Activated CD8-positive, alpha-beta memory T cell treated with anti-CD3 and anti-CD28 coated beads, Interleukin-2, amount 10 ng/mL, durations not matched to agents 7 days and 5 days (primary cell): Measurements from ENCODE around the gene RASA3. TPM values are rescaled to one million over a fixed set of nuclear protein-coding genes. Genes with fewer than 3 reads are reported as not detected.
"Not testable (repeated sequence)": the region's sequence is repeated elsewhere in the genome, so short reads cannot be mapped to it uniquely, and the experiment has no call there.

Source experiments
- ATAC-seq: fragments of 150-1000 bp; cut with Tn5 transposase; one replicate; pipeline ENCODE4 v1.10.0; 2021; ENCODE audit warnings: moderate library complexity
- CTCF ChIA-PET: fragments of 350-600 bp; sonication (Branson Sonifier 250); formaldehyde crosslinking; loops from one replicate; lab custom pipeline; 2021; ENCODE audit warnings: antibody characterized with exemption; lab: Charles Lee
- DNase-seq: peaks from one replicate; pipeline ENCODE4 v3.0.0-alpha.2; 2020
- H3K27ac Mint-ChIP-seq: one replicate; pipeline ENCODE4 v1.8.0; 2021; ENCODE audit warnings: mild to moderate bottlenecking, mixed read lengths
- H3K27me3 Mint-ChIP-seq: one replicate; pipeline ENCODE4 v1.8.0; 2021; ENCODE audit warnings: mixed read lengths
- H3K36me3 Mint-ChIP-seq: one replicate; pipeline ENCODE4 v1.8.0; 2021; ENCODE audit warnings: mild to moderate bottlenecking, mixed read lengths
- H3K4me1 Mint-ChIP-seq: one replicate; pipeline ENCODE4 v1.8.0; 2021; ENCODE audit warnings: mixed read lengths
- H3K4me3 Mint-ChIP-seq: one replicate; pipeline ENCODE4 v1.8.0; 2021; ENCODE audit warnings: mild to moderate bottlenecking, moderate library complexity, mixed read lengths
- H3K9me3 Mint-ChIP-seq: one replicate; pipeline ENCODE4 v1.8.0; 2022; ENCODE audit warnings: low read depth, mixed read lengths
- total RNA-seq, 2 experiments: library from RNA; stranded (reverse); gene quantifications; one replicate each; pipeline ENCODE4 v1.2.3, GENCODE V29; 2021

The RASA3 gene
- total RNA-seq, 2 experiments from 2014 or later, result 16.3 to 49.2 TPM

- ATAC-seq, CTCF ChIA-PET, H3K36me3 Mint-ChIP-seq, DNase-seq, H3K4me3 Mint-ChIP-seq, H3K27ac Mint-ChIP-seq, H3K9me3 Mint-ChIP-seq: not testable (repeated sequence)
- peaks cover 45% of the 10 kb centered on the region for H3K4me1 Mint-ChIP-seq
- peaks cover 24% of the 10 kb centered on the region for H3K27me3 Mint-ChIP-seq
Measured at GRCh38 chr13:114133126-114133525, 703 bp upstream of the RASA3 start.

GRCh38 chr13:114131583-114132418 is 622 bp downstream of the RASA3 start:
- Mint-ChIP-seq H3K27me3 (peaks cover 22% of the 10 kb centered on the region), H3K4me3 (peak overlapping the region; percentile 90), H3K27ac (peak overlapping the region; percentile 84), H3K9me3 (no peaks in the 10 kb centered on the region), H3K4me1 (peaks cover 58% of the 10 kb centered on the region), H3K36me3 (peaks cover 11% of the 10 kb centered on the region)
- CTCF ChIA-PET, result interaction anchor here (1.0 to 3.0 kb wide), 7 partner anchors 9 to 95 kb away, joined by 3 to 10 read pairs (median 9); no protein-coding TSS in a partner anchor
- DNase-seq (no peak), ATAC-seq (peak; percentile 3)

DNA sequence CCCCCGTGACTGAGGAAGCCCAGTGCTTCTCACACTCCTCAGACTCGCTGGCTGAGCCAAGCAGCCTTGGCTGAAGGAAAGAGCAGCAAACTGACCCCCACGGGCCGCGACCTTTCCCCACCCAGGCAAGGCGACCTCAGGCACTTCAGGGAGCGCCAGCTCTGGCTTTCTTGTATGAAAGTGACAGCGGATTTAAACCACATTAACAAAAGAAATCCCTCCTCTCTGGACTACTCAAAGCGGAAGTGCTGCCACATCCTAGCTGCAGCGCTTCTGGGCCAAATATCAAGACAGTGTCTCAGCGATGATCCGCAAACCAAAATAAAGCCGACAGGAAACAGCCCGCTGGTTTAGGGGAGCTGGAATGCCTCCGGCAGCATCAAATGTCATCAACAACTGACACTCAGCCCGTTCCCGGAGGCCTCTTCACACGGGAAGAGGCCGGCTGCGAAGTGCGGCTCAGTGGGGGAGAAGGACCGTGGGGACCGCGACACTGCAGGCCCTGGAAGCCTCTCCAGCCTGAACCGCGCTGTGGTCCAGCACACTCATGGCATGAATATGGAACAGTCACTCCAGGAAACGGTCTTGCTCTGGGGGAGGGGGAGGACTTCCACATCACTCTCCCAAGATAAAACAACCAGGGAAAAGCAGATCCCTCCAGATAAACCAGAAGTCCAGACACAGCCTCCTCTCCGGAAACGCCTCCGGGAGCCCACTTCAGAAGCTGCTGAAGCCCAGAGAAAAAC is 1.4 kb downstream of the RASA3 start:
- H3K36me3 Mint-ChIP-seq, result peaks cover 15% of the 10 kb centered on the region
- CTCF ChIA-PET, result interaction anchor here (1.0 to 3.0 kb wide), 7 partner anchors 10 to 96 kb away, joined by 3 to 10 read pairs (median 9); no protein-coding TSS in a partner anchor
- DNase-seq (peak; percentile 88), ATAC-seq (peak; percentile 43)
- peak overlapping the region; percentile 84 for H3K27ac Mint-ChIP-seq
- H3K27me3 Mint-ChIP-seq, result peaks cover 16% of the 10 kb centered on the region
- H3K9me3 Mint-ChIP-seq, result no peaks in the 10 kb centered on the region
- peaks cover 65% of the 10 kb centered on the region for H3K4me1 Mint-ChIP-seq
- peak overlapping the region; percentile 90 for H3K4me3 Mint-ChIP-seq

DNA sequence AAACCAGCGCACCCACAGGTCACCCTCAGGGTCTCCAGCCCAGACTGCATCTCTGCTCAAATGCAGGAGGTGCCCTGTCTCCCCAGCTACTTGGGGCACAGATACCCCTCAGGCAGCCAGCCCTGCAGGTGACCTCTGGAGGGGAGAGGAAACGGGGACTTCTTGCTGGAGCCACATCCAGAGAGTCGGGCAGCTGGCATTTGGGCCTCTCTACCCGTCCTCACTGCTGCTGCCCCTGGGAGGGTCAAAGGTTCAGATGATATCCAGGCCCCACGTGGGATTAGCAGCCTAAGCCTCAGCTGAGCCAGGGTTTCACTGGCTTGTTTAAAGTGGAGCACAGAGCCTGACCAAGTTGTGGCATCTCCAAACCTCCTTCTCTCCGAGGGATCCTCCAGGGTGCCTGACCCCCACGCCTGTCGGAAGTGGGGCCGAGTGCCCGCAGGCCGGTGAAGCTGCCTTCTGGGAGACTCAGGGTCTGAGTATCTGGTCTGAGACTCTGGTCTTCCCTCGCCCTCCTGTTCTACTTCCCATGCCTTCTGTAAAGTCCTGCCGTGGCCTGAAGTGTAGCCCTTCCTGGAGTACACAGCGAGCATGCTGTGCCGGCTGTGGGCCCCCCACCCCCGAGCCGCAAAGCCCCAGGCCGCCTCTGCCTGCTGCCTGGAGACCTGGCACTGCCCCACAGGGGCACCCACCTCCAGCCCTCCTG is 2.1 kb downstream of the RASA3 start:
- no peak for ATAC-seq
- Mint-ChIP-seq H3K9me3 (peaks cover under 1% of the 10 kb centered on the region), H3K4me3 (peak overlapping the region; percentile 90), H3K27ac (peak overlapping the region; percentile 84), H3K27me3 (peaks cover 12% of the 10 kb centered on the region), H3K4me1 (peaks cover 70% of the 10 kb centered on the region), H3K36me3 (peaks cover 19% of the 10 kb centered on the region)
- DNase-seq, result no peak
- CTCF ChIA-PET, result interaction anchor here (0.9 to 3.0 kb wide), 9 partner anchors 10 to 96 kb away, joined by 3 to 10 read pairs (median 7); no protein-coding TSS in a partner anchor

- H3K9me3 Mint-ChIP-seq, result peaks cover 2% of the 10 kb centered on the region
- peak; percentile 3 for ATAC-seq
- peaks cover 74% of the 10 kb centered on the region for H3K4me1 Mint-ChIP-seq
- H3K36me3 Mint-ChIP-seq, result peaks cover 25% of the 10 kb centered on the region
- peaks cover 6% of the 10 kb centered on the region for H3K27me3 Mint-ChIP-seq
- no peak for DNase-seq
- peak overlapping the region; percentile 84 for H3K27ac Mint-ChIP-seq
- peak overlapping the region; percentile 90 for H3K4me3 Mint-ChIP-seq
- CTCF ChIA-PET, result interaction anchor here (0.9 to 3.0 kb wide), 4 partner anchors 19 to 97 kb away, joined by 3 to 9 read pairs (median 8); no protein-coding TSS in a partner anchor
Measured at GRCh38 chr13:114129649-114130062, 2.8 kb downstream of the RASA3 start.

DNA sequence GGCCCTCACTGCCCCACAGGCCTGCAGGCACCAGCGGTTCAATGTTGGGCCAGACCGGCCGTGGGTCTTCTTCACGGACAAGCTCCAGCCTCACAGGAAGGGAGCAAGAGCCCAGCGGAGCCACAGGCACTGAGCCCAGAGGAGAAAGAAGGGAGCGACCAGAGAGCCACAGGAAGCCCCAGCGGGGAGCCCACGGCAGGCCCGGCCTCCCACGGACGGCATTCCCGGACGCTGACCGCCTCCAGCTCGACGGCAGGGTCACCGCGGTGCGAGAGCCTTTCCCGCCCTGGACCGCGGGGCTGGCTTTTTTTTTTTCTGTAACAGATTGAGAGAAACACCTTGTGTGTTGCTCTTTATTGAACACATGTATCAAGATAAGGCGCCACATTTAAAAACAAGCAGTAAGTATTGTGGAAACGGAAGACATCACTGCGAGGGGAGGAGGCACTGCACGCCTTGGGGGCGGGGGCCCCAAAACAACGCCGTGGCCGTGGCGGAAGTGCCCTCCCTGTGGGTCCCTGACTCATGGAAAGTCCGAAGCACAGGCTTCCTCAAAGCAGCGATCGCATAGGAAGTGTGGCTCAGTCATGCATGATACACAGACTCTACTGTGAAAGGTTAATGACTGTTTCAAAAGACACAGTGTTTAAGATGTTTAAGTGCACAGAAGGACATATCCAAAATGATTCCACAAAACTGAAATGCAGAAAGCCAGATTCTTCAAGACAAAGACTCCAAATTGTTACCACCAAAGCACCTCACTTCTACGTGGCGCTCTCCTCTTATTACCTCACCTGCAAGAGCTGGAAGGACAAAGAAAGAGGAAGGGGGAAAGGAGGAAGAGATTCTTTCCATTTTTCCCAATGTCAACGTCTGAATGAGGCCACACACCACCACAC is 3.5 kb downstream of the RASA3 start:
- Mint-ChIP-seq H3K27ac (peak overlapping the region; percentile 84), H3K9me3 (peaks cover 2% of the 10 kb centered on the region), H3K4me1 (peaks cover 71% of the 10 kb centered on the region), H3K36me3 (peaks cover 27% of the 10 kb centered on the region), H3K4me3 (peak overlapping the region; percentile 90), H3K27me3 (peaks cover 2% of the 10 kb centered on the region)
- CTCF ChIA-PET, result interaction anchor here (0.6 to 2.7 kb wide), 4 partner anchors 17 to 98 kb away, joined by 3 to 9 read pairs (median 6); no protein-coding TSS in a partner anchor
- ATAC-seq (peak; percentile 66), DNase-seq (peak; percentile 93)

DNA sequence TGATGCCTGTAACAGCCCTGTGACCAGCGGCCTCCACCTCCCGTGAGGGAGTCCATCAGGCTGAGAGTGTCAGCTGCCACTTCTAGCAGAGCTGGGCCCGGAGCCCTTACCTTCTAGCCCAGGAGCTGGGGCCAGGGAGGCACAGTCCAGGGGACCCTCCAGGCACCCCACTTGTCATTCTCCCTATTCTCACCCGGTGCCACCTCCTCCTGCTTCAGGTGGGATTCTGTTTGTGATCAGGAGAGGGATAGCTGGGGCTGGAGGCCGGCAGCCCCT is 4.1 kb downstream of the RASA3 start:
- Mint-ChIP-seq H3K9me3 (peaks cover 2% of the 10 kb centered on the region), H3K27ac (peak overlapping the region; percentile 58), H3K27me3 (no peaks in the 10 kb centered on the region), H3K4me1 (peaks cover 70% of the 10 kb centered on the region), H3K36me3 (peaks cover 27% of the 10 kb centered on the region), H3K4me3 (peak overlapping the region; percentile 90)
- CTCF ChIA-PET, result interaction anchor here (0.6 kb wide), 1 partner anchor 17 kb away, joined by 4 read pairs; no protein-coding TSS in a partner anchor
- ATAC-seq (no peak), DNase-seq (no peak)

GRCh38 chr13:114127473-114128347 is 4.7 kb downstream of the RASA3 start:
- Mint-ChIP-seq H3K36me3 (peaks cover 30% of the 10 kb centered on the region), H3K4me3 (no peak overlapping the region), H3K9me3 (peaks cover 2% of the 10 kb centered on the region), H3K27me3 (no peaks in the 10 kb centered on the region), H3K4me1 (peaks cover 71% of the 10 kb centered on the region), H3K27ac (no peak overlapping the region)
- no peak for DNase-seq
- CTCF ChIA-PET, result interaction anchor here (0.6 to 1.4 kb wide), 2 partner anchors 13 to 16 kb away, joined by 3 to 4 read pairs; no protein-coding TSS in a partner anchor
- no peak for ATAC-seq

DNA sequence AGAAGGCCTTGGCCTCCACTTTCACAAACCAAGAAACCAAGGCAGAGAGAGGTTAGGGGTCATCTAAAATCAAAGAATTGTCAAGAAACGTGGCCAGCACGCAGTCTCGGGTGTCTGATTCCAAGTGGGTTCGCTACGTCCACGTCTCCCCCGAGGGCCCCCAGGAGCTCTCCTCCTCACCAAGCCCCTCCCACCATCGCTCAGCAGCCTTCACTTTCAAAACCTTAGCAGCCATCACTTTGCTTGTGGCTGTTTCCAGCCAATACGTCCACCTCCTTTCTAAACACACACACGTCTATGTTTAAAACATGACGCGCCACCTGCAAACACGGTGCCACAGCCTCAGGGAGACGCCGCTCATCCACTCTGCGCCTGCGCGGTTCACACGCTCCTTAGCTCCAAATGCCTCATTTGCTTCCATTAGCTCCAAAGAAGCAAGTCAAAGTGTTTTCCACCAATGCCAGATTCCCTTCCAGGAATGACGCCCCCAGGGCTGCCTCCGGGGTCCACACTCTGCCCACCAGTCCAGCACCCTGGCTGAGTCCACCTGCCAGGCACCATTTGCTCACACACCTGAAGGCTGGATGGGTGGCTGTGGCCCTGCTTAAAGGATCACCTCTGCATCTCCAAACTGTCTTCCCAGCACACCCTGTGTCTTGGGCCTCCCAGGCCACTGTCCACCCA is 5.5 kb downstream of the RASA3 start:
- CTCF ChIA-PET, result interaction anchor here (1.4 kb wide), 1 partner anchor 12 kb away, joined by 3 read pairs; no protein-coding TSS in a partner anchor
- peaks cover 30% of the 10 kb centered on the region for H3K36me3 Mint-ChIP-seq
- H3K4me3 Mint-ChIP-seq, result no peak overlapping the region
- peaks cover 70% of the 10 kb centered on the region for H3K4me1 Mint-ChIP-seq
- DNase-seq (no peak), ATAC-seq (no peak)
- H3K27ac Mint-ChIP-seq, result no peak overlapping the region
- H3K27me3 Mint-ChIP-seq, result no peaks in the 10 kb centered on the region
- H3K9me3 Mint-ChIP-seq, result peaks cover 2% of the 10 kb centered on the region

DNA sequence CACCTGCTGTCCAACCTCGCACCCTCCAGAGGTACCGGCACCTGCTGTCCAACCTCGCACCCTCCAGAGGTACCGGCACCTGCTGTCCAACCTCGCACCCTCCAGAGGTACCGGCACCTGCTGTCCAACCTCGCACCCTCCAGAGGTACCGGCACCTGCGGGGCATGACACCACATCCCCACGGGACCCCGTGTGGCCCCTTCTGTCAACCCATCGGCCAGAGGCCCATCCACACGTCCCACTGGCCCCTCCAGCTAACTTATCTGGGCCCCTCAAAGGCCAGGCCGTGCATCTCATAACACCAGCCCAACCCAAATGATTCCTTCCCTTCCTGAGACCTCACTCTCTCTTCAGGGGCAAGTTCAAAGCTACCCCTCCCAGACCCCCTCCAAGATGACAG is 6.3 kb downstream of the RASA3 start:
- CTCF ChIA-PET, result interaction anchor here (1.4 kb wide), 1 partner anchor 12 kb away, joined by 3 read pairs; no protein-coding TSS in a partner anchor
- H3K4me1 Mint-ChIP-seq, result peaks cover 65% of the 10 kb centered on the region
- not testable (repeated sequence) for H3K27me3 Mint-ChIP-seq, H3K9me3 Mint-ChIP-seq, ATAC-seq, H3K4me3 Mint-ChIP-seq, DNase-seq
- peak overlapping the region; percentile 21 for H3K27ac Mint-ChIP-seq
- peaks cover 28% of the 10 kb centered on the region for H3K36me3 Mint-ChIP-seq

DNA sequence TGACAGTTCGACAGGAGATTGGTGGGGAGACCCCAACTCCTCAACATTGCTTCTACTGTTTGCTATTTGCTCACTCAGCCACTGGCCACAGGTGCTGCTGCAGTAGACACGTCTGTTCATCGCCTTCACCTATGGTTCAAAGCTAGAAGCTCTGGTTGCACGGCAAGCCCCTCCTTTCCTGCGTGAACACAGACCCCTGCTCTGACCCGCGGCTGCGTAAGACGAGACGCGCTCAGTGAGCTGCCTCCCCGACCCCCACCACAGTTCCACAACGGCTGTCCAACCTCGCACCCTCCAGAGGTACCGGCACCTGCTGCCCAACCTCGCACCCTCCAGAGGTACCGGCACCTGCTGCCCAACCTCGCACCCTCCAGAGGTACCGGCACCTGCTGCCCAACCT is 6.8 kb downstream of the RASA3 start:
- Mint-ChIP-seq H3K27me3 (no peaks in the 10 kb centered on the region), H3K27ac (peak overlapping the region; percentile 74), H3K4me3 (no peak overlapping the region)

More for the DNA sequence above, 6.8 kb downstream of the RASA3 start:
- DNase-seq (no peak), ATAC-seq (no peak)
- peaks cover 2% of the 10 kb centered on the region for H3K9me3 Mint-ChIP-seq
- H3K4me1 Mint-ChIP-seq, result peaks cover 64% of the 10 kb centered on the region
- peaks cover 28% of the 10 kb centered on the region for H3K36me3 Mint-ChIP-seq
- CTCF ChIA-PET, result no interaction called here
